Uterus (tissue), 2 donors: Measurements from ENCODE around the gene LRCOL1.

Source experiments
- POLR2A ChIP-seq, 2 donors: fragments of 450-650 bp; IDR thresholded peaks; one replicate each; pipeline ENCODE4 v1.6.1; 2016; ENCODE audit warnings: antibody characterized with exemption in 2 of 2, mild to moderate bottlenecking in 1 of 2, moderate library complexity in 1 of 2
- TF ChIP-seq, protein P1 (sequence below), 4 experiments: fragments of 200-600 bp in 2 of 4; fragments of 450-650 bp in 2 of 4; sonication (generic) in 2 of 4; IDR thresholded peaks; one replicate each; pipeline ENCODE4 v1.5.1; 2016 to 2019; ENCODE audit warnings: antibody characterized with exemption in 4 of 4, mild to moderate bottlenecking in 2 of 4, moderate library complexity in 1 of 4

DNA sequence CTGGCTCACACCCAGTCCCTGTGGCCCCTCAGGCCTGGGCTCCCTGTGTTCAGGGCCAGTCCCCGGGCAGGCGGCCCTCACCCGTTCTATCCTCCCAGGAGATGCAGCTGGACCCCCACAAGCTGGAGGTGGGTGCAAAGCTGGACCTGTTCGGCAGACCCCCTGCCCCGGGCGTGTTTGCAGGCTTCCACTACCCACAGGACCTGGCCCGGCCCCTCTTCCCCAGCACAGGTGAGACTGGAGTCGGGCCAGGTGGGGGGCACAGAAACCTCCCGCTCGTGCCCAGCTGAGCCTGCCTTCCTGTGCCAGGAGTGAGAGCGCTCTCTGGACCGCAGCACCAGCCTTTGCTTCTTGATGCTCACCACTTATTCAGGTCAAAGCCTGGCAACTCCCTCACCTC, 33.7 kb downstream of the LRCOL1 start:
- TF ChIP-seq, protein P1, sequence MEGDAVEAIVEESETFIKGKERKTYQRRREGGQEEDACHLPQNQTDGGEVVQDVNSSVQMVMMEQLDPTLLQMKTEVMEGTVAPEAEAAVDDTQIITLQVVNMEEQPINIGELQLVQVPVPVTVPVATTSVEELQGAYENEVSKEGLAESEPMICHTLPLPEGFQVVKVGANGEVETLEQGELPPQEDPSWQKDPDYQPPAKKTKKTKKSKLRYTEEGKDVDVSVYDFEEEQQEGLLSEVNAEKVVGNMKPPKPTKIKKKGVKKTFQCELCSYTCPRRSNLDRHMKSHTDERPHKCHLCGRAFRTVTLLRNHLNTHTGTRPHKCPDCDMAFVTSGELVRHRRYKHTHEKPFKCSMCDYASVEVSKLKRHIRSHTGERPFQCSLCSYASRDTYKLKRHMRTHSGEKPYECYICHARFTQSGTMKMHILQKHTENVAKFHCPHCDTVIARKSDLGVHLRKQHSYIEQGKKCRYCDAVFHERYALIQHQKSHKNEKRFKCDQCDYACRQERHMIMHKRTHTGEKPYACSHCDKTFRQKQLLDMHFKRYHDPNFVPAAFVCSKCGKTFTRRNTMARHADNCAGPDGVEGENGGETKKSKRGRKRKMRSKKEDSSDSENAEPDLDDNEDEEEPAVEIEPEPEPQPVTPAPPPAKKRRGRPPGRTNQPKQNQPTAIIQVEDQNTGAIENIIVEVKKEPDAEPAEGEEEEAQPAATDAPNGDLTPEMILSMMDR (IDR thresholded peaks at IDR 0.05) = no peak
- TF ChIP-seq POLR2A (IDR thresholded peaks at IDR 0.05) = no peak
